Eye (tissue), 1 donor: Measurements from ENCODE around the gene SEC14L5.
A peak's percentile ranks its signal among the peaks of the same experiment; 100 is the strongest.
"Not testable (repeated sequence)": the region's sequence is repeated elsewhere in the genome, so short reads cannot be mapped to it uniquely, and the experiment has no call there.

Source experiments
- DNase-seq: peaks from one replicate; pipeline ENCODE4 v3.0.0-alpha.2; 2015

The SEC14L5 gene

DNA sequence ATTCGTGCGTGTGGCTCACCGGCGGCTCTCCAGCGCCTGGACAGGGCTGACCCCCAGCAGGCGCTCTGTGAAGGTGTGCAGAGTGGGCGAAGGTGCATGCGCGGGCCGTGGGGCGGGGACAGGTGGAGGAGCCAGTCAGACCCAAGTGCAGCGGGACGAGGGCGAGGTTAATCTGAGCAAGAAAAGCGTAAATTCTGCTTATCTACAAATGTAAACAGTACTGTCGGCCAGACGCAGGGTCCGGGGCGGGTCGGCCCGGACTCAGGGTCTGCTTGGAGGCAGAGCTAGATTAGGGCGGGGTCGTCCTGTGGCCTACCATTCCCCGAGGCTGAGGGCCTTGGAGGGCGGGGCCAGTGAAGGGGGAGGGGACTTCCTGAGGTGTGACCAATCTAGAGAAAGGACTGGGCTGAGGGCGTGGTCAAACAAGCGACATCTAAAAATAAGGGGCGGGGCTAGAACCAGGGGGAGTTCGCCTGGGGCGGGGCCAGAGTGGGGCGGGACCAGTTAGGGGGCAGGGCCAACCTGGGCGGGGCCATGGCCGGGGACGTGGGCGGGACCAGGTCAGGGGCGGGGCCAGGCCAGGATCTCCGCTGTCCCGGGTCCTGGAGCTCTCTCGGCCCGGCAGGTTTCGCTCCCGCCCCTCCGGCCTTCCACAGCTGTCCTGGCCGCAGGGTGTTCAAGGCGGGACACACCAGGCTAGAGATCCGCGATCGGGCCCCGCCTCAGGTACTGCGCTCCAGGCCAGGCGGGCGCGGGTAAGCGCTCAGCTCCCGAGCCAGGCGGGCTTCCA is at the start of gene SEC14L5:
SEC14L5 (plus strand) TSS at position 611 of the 790 bp plus-strand sequence. CDS start 994 bp downstream, outside the sequence.
- peak; percentile 98 for DNase-seq

GRCh38 chr16:4908854-4909401 is 49.2 kb upstream of the SEC14L5 start:
- DNase-seq = no peak

- no peak for DNase-seq
These were observed 48.3 kb upstream of the SEC14L5 start for GRCh38 chr16:4909825-4910224.

DNA sequence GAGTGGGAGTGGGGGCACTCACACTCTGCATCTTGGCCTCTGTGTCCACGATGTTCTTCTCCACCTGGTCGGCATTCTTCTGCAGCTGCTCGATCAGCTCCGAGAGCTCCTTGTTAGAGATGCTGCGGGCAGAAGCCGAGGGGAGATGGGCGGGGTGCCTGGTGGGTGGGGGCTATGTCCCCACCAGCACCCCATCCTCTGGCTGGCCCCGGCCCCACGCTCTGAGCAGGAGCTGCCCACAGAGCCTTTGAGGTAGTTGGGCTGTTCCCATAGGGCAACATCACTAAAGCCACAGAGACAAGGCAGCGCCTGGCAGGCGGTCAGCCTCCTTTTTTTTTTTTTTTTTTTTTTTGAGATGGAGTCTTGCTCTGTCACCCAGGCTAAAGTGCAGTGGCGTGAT is 47.3 kb upstream of the SEC14L5 start:
- no peak for DNase-seq

DNA sequence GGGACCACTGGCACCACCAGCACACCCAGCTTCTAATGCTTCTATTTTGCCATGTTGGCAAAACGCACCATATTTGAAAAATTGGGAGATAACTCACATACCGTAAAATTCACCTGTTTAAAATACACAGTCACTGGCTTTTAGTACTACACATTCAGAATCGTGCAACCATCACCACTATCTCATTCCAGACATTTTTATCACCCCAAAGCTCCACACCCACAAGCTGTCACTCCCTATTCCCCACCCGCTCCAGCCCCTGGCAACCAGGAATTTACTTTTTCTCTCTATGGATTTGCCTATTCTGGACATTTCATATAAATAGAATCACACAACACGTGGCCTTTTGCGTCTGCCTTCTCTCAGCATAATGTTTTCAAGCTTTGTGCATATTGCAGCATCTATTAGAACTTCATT is 46.2 kb upstream of the SEC14L5 start:
- DNase-seq = no peak

GRCh38 chr16:4913130-4913773 is 44.9 kb upstream of the SEC14L5 start:
- DNase-seq = no peak

DNA sequence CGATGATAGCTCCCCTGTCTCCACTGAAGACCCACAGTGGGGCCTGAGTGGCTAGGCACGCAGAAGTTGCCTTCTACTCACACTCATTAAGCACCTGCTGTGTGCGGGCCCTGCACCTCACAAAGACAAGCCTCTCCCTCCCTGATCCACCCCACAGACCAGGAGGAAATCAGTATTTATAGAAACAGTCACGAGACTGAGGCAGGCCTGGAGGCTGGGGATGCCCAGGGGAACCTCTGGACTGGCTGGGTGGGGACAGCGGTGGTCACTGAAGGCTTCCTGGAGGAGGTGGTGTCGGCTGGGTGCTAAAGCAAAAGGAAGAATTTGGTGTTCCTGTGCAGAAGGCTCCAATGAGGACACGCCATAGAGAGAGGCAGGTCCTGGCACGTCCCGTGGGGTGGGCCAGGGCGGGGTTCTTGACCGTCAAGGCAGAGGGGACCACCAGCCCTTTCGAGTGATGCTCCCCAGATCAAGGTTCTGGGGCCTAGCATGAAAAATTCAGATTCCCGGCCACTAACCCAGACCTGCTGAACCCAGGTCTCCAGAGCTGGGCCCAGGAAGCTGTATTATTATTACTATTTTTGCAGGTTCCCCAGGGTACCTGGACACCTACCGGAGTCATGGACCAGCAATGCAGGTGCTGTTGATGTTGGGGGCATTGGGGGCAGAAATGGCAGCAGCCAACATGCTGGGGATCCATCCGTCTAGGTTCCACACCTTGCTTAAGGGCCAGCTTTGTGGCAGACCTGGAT is 44.2 kb upstream of the SEC14L5 start:
- DNase-seq = no peak

DNA sequence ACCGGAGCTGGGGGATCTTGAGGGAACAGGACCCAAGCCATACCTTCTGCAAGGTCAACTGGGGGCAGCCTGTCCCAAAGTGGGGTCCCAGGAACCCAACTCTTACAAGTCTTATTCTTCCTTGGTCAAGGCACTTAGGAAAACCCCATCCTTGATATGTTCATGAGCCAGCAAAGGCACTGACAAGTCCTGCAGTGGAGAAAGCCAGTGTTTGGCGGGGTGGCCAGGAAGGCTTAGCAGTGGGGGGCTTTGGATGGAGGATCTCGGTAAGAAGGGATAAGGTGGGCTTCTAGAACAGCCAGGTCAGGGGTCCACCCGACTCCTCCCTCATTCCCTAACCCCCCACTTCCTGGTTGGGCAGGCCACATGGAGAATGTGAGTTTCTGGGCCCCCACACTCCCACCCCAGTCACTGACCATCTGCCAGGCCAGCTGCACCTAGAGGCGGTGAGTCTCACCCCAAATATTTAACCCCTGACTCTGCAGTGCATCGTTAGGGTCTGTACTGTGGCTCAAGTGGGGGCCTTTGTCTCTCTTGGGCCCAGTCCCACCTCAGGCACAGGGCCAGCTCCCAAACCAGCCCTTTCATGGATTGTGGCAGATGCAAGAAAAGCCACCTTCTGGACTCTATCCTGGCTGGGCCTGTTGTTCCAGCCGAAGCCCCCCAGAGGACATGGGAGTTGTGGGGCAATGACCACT is 43.5 kb upstream of the SEC14L5 start:
- DNase-seq = no peak

- no peak for DNase-seq
These were observed 42.8 kb upstream of the SEC14L5 start for GRCh38 chr16:4915226-4915761.

DNA sequence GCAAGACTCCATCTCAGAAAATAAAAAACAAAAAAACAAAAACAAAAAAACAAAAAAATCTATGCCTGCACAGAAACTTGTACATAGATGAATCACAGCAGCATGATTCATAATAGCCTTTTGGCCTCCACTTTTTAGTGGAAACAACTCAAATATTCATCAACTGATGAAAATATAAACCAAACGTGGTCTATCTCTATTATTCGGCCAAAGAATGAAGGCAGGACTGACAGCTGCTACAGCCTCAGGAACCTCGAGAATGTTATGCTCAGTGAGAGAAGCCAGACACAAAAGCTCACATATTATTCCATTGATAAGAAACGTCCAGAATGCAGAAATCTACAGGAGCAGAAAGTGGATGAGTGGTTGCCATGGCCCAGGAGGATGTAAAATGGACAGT is 41.0 kb upstream of the SEC14L5 start:
- no peak for DNase-seq

- DNase-seq = peak; percentile 44
These were observed 39.3 kb upstream of the SEC14L5 start for GRCh38 chr16:4918781-4919251.

- no peak for DNase-seq
These were observed 37.3 kb upstream of the SEC14L5 start for GRCh38 chr16:4920826-4921225.

DNA sequence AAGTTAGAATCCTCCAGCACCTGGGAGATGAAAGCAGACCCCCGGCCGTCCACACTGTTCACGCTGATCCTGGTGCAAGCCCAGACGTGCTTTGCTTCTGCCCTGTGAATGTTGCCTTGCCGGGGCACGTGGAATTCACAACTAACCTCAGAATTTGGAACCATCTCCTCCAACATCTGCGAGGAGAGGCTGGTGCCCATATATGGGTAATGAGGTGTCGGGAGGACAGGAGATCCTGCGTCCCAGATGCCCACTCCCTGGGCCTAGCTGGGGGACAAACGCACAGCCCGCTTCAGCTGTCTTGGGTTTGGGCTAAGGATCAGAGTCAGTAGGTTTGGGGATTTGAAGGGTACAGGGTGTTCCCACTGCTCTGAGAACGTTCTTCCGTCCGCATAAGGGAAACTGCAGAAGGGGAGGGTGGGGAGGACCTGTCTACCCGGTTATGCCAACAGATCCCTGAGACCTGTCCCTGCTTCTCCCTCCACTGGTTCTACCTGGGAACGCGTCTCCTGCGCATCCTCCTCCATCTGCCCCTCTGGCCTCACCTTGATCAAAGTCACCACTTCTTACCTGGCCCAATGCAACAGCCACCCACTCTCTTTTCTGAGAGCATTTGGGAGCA is 35.3 kb upstream of the SEC14L5 start:
- no peak for DNase-seq

GRCh38 chr16:4923853-4924252 is 34.3 kb upstream of the SEC14L5 start:
- no peak for DNase-seq

GRCh38 chr16:4924593-4925292 is 33.4 kb upstream of the SEC14L5 start:
- no peak for DNase-seq

DNA sequence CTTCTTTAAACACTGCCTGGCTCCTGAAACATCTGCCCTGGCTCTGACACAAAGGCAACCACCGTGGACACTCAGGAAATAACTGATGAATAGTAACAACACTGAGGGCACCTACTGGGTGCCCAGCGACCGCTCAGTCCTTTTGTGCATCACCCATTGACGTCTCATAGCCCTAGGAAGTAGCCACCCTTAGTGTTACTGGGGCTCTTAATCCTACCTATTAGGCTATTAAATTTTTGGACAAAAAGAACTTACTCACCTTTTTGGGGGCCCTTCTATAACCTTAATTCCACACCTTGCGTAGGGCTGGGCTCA is 32.9 kb upstream of the SEC14L5 start:
- DNase-seq = no peak

GRCh38 chr16:4925791-4926190 is 32.3 kb upstream of the SEC14L5 start:
- DNase-seq = no peak

- DNase-seq = no peak
These were observed 31.2 kb upstream of the SEC14L5 start for GRCh38 chr16:4926928-4927327.

DNA sequence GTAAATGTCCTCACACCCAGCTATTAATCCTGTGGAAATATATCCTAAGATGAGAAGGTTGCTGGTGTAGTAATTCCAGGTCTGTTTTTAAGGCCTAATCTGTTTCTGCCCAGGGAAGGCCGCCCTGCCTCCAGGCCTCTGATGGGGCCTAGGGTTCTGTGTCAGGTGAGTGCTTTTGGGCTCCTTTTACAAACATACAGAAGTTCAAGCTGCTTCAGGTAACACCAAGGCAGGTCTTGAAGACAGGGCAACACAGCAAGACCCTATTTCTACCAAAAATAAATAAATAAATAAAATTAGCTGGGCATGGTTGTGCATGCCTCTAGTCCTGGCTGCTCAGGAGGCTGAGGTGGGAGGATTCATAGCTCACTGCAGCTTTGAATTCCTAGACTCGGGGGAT is 30.5 kb upstream of the SEC14L5 start:
- no peak for DNase-seq

GRCh38 chr16:4928227-4928626 is 29.9 kb upstream of the SEC14L5 start:
- DNase-seq = no peak

- DNase-seq = not testable (repeated sequence)
These were observed 28.5 kb upstream of the SEC14L5 start for GRCh38 chr16:4929619-4930018.
